CD14-positive monocyte (primary cell): Measurements from ENCODE around the gene TRA2A. TPM values are rescaled to one million over a fixed set of nuclear protein-coding genes. Genes with fewer than 3 reads are reported as not detected.

ENCODE experiments used
- DNase-seq, 3 donors: peaks; one replicate each; pipeline ENCODE4 v3.0.0-alpha.2; 2011 to 2022
- H2AFZ ChIP-seq: 2 replicates; pipeline ENCODE4 v1.6.0; 2012; ENCODE audit warnings: mild to moderate bottlenecking, low read depth, low read length, inconsistent platforms; ENCODE audit not compliant: insufficient read depth, poor library complexity, severe bottlenecking
- H3K27ac ChIP-seq, 2 donors: 1 replicate in 1 of 2; 2 replicates in 1 of 2; pipeline ENCODE4 v1.5.1; 2012 to 2013; ENCODE audit warnings: low read length in 2 of 2, control low read depth in 1 of 2, inconsistent platforms in 1 of 2, low read depth in 1 of 2, mild to moderate bottlenecking in 1 of 2
- H3K27me3 ChIP-seq, 2 donors: one replicate each; pipeline versions ENCODE4 v1.6.0 to v1.6.1; 2011 to 2013; ENCODE audit warnings: low read length in 2 of 2; ENCODE audit not compliant: control insufficient read depth in 2 of 2, insufficient read depth in 2 of 2
- H3K36me3 ChIP-seq, 2 donors: replicated peaks in 1 of 2; 1 replicate in 1 of 2; 2 replicates in 1 of 2; pipeline versions ENCODE4 v1.5.1 to v1.6.1; 2012 to 2013; ENCODE audit warnings: low read length in 2 of 2, control low read depth in 1 of 2, inconsistent platforms in 1 of 2, mild to moderate bottlenecking in 1 of 2; ENCODE audit not compliant: insufficient read depth in 2 of 2, control insufficient read depth in 1 of 2
- H3K4me1 ChIP-seq, 2 donors: 1 replicate in 1 of 2; 2 replicates in 1 of 2; pipeline versions ENCODE4 v1.5.1 to v1.6.1; 2012 to 2013; ENCODE audit warnings: low read length in 2 of 2, control low read depth in 1 of 2, inconsistent platforms in 1 of 2, mild to moderate bottlenecking in 1 of 2, moderate library complexity in 1 of 2; ENCODE audit not compliant: insufficient read depth in 2 of 2, control insufficient read depth in 1 of 2
- H3K4me2 ChIP-seq: replicated peaks from 2 replicates; pipeline ENCODE3; 2012; ENCODE audit warnings: low read length, moderate library complexity, mild to moderate bottlenecking; ENCODE audit not compliant: poor library complexity, severe bottlenecking; ENCODE audit errors: extremely low read depth
- H3K4me3 ChIP-seq, 3 experiments: fragments of 200-600 bp in 1 of 3; sonication (generic) in 1 of 3; replicated peaks in 1 of 3; 1 replicate in 2 of 3; 2 replicates in 1 of 3; pipeline ENCODE4 v1.5.1; 2011 to 2013; ENCODE audit warnings: low read length in 3 of 3, mild to moderate bottlenecking in 3 of 3, control low read depth in 2 of 3, low read depth in 2 of 3, inconsistent platforms in 1 of 3, moderate library complexity in 1 of 3
- H3K79me2 ChIP-seq: 2 replicates; pipeline ENCODE4 v1.6.0; 2012; ENCODE audit warnings: mild to moderate bottlenecking, control low read depth, inconsistent platforms, low read length, moderate library complexity; ENCODE audit not compliant: insufficient read depth
- H3K9ac ChIP-seq: 2 replicates; pipeline ENCODE4 v1.6.0; 2017; ENCODE audit warnings: low read length, mild to moderate bottlenecking; ENCODE audit not compliant: insufficient read depth, poor library complexity, severe bottlenecking
- H3K9me3 ChIP-seq, 2 donors: replicated peaks in 1 of 2; 1 replicate in 1 of 2; 2 replicates in 1 of 2; pipeline versions ENCODE4 v1.5.1 to v1.6.1; 2012 to 2013; ENCODE audit warnings: low read length in 2 of 2, control low read depth in 1 of 2; ENCODE audit not compliant: control insufficient read depth in 1 of 2, insufficient read depth in 1 of 2
- H4K20me1 ChIP-seq: 2 replicates; pipeline ENCODE4 v1.6.0; 2012; ENCODE audit warnings: mild to moderate bottlenecking, low read length, control low read depth, moderate library complexity; ENCODE audit not compliant: insufficient read depth
- H3K27ac Mint-ChIP-seq, 7 donors: one replicate each; pipeline ENCODE4 v1.8.0; 2020; ENCODE audit warnings: mild to moderate bottlenecking in 7 of 7, mixed read lengths in 7 of 7, moderate library complexity in 6 of 7, inconsistent platforms in 2 of 7
- H3K27me3 Mint-ChIP-seq, 3 donors: one replicate each; pipeline ENCODE4 v1.8.0; 2021 to 2022; ENCODE audit warnings: low read depth in 3 of 3, mild to moderate bottlenecking in 3 of 3, mixed read lengths in 3 of 3, moderate library complexity in 3 of 3, inconsistent platforms in 1 of 3
- H3K36me3 Mint-ChIP-seq, 2 donors: one replicate each; pipeline ENCODE4 v1.8.0; 2020; ENCODE audit warnings: mixed read lengths in 2 of 2, inconsistent platforms in 1 of 2, mild to moderate bottlenecking in 1 of 2
- H3K4me1 Mint-ChIP-seq: one replicate; pipeline ENCODE4 v1.8.0; 2020; ENCODE audit warnings: mild to moderate bottlenecking, mixed read lengths
- H3K4me3 Mint-ChIP-seq, 2 donors: one replicate each; pipeline ENCODE4 v1.8.0; 2020; ENCODE audit warnings: mild to moderate bottlenecking in 2 of 2, mixed read lengths in 2 of 2, moderate library complexity in 1 of 2
- H3K9me3 Mint-ChIP-seq, 7 donors: one replicate each; pipeline ENCODE4 v1.8.0; 2020 to 2022; ENCODE audit warnings: mixed read lengths in 7 of 7, mild to moderate bottlenecking in 6 of 7, moderate library complexity in 6 of 7, inconsistent platforms in 2 of 7
- CTCF ChIP-seq: fragments of 200-600 bp; IDR thresholded peaks from one replicate; pipeline ENCODE4 v1.8.0; 2022; ENCODE audit warnings: antibody characterized with exemption, mild to moderate bottlenecking
- WGBS: methylation state at CpG from one replicate; pipeline ENCODE4 v1.1.5; 2013; ENCODE audit warnings: missing lambda C conversion rate; ENCODE audit not compliant: insufficient coverage; 5-methylcytosine and 5-hydroxymethylcytosine counted together
- intact Hi-C, 2 donors: fragments of 100-400 bp; cut with micrococcal nuclease; formaldehyde crosslinking; loops; one replicate each; pipeline versions ENCODE4 v1.15.0 to v1.15.1; 2023
- polyA plus RNA-seq, 3 donors: library from polyadenylated mRNA; depleted of rRNA in 1 of 3; unstranded in 2 of 3; stranded (reverse) in 1 of 3; fragments of 300-500 nt in 2 of 3; fragments of >200 nt in 1 of 3; fragmentation: Illumina TruSeq in 2 of 3; gene quantifications; 1 replicate in 2 of 3; 2 replicates in 1 of 3; pipeline ENCODE4 v1.2.3, GENCODE V29; 2012 to 2021

The TRA2A gene
- polyA plus RNA-seq, 3 donors = 31.2 to 92.8 (median 46.6) TPM

- no peak overlapping the region for H2AFZ ChIP-seq
- H3K27ac ChIP-seq = no peak overlapping the region
- no CpG with 5 or more reads among the region's 5 CpGs for WGBS
- peaks cover 4 to 6% of the 10 kb centered on the region in 2 donors for H3K36me3 Mint-ChIP-seq
- no peak overlapping the region for H3K27ac Mint-ChIP-seq
- no peaks in the 10 kb centered on the region for H3K9me3 ChIP-seq
- no peaks in the 10 kb centered on the region for H3K27me3 ChIP-seq
- peaks cover 23% of the 10 kb centered on the region for H4K20me1 ChIP-seq
- H3K9ac ChIP-seq = no peak overlapping the region
- intact Hi-C loops = loop anchor here (5.0 to 10.0 kb wide), 5 partner anchors 58 to 711 kb away; partner anchors contain the start of genes CCDC126 (in 2 of the 2), IGF2BP3 (in 1 of the 2), NUP42 (in 1 of the 2) and TOMM7 (in 1 of the 2)
- no peak overlapping the region for H3K4me3 ChIP-seq
- peaks cover 29% of the 10 kb centered on the region for H3K4me1 Mint-ChIP-seq
- H3K79me2 ChIP-seq = peaks cover 43% of the 10 kb centered on the region
- H3K27me3 Mint-ChIP-seq = peaks cover 0 to 2% (median 2%) of the 10 kb centered on the region in 3 donors
- H3K4me2 ChIP-seq = no peak overlapping the region
- no peaks in the 10 kb centered on the region for H3K36me3 ChIP-seq
- H3K4me1 ChIP-seq = peaks cover 11 to 31% of the 10 kb centered on the region in 2 donors
- DNase-seq = no peak
- no peak overlapping the region for H3K4me3 Mint-ChIP-seq
- peaks cover 0 to 3% (median 0%) of the 10 kb centered on the region in 7 donors for H3K9me3 Mint-ChIP-seq
- no peak for TF ChIP-seq CTCF
Measured at GRCh38 chr7:23533238-23533604, 1.4 kb upstream of the TRA2A start.

DNA sequence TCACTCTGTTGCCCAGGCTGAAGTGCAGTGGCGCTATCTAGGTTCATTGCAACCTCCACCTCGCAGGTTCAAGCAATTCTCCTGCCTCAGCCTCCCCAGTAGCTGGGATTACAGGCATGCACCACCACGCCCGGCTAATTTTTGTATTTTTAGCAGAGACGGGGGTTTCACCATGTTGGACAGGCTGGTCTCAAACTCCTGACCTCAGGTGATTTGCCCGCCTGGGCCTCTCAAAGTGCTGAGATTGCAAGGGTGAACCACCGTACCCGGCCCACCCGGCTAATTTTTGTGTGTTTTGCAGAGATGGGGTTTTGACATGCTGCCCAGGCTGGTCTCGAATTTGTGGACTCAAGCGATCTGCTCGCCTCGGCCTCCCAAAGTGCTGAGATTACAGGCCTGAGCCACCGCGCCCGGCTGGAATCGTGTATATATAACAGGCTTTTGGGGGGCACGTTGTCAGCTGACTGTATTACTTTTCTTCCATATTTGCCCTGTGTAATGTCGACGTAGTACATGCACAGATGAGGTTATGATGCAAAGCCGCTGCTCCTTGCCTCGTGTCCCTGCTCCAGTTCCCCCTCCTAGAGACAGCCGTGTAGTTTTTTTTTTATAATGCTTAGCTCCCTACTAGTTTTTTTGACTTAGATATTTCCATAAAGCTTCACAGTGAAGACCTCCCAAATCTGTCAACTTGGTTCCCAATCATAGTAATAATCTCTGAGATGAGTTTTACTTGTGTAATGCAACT is 883 bp upstream of the TRA2A start:
- Histone ChIP-seq H3K9me3 (no peaks in the 10 kb centered on the region), H3K27me3 (no peaks in the 10 kb centered on the region), H3K79me2 (peaks cover 48% of the 10 kb centered on the region), H3K9ac (peak overlapping the region; percentile 99), H2AFZ (peak overlapping the region; percentile 91), H3K4me1 (peaks cover 11 to 34% of the 10 kb centered on the region in 2 donors), H3K4me2 (peak overlapping the region; percentile 85), H3K36me3 (no peaks in the 10 kb centered on the region), H3K27ac (peak overlapping the region in 1 of 2 donors; percentile 99), H4K20me1 (peaks cover 29% of the 10 kb centered on the region), H3K4me3 (peak overlapping the region in 1 of 3 experiments; percentile 97)
- Mint-ChIP-seq H3K4me3 (peak overlapping the region in 1 of 2 donors; percentile 98), H3K9me3 (peaks cover 0 to 3% (median 0%) of the 10 kb centered on the region in 7 donors), H3K27ac (peak overlapping the region in 6 of 7 donors; percentile 100), H3K27me3 (peaks cover 0 to 2% (median 2%) of the 10 kb centered on the region in 3 donors), H3K4me1 (peaks cover 32% of the 10 kb centered on the region), H3K36me3 (peaks cover 4 to 6% of the 10 kb centered on the region in 2 donors)
- no peak for TF ChIP-seq CTCF
- no peak for DNase-seq
- intact Hi-C loops = loop anchor here (5.0 to 10.0 kb wide), 5 partner anchors 58 to 710 kb away; partner anchors contain the start of genes CCDC126 (in 2 of the 2), IGF2BP3 (in 1 of the 2), NUP42 (in 1 of the 2) and TOMM7 (in 1 of the 2)
- WGBS = 98% methylated on average over 19 of the region's 23 CpGs
